Measurements from ENCODE around the gene FGFBP3. TPM values are rescaled to one million over a fixed set of nuclear protein-coding genes. Genes with fewer than 3 reads are reported as not detected.

FGFBP3 gene
- total and polyA plus RNA-seq, 2 of the 13 experiments (the other 11 are each of a cell fraction or from before 2014, with no cell fraction given), result 0.50 to 2.0 TPM

- ATAC-seq (peak; percentile 68), FAIRE-seq (peak; percentile 34), DNase-seq (ENCODE audit: low spot score) (peak; percentile 12)
- Histone ChIP-seq H2AFZ (ENCODE audit: low read length) (no peak overlapping the region), H3K36me3 (replicated peaks in 1 of 2; ENCODE audit: control insufficient read depth in 1 of 2, insufficient read depth in 2 of 2, low read length in 2 of 2) (peaks cover 8 to 63% of the 10 kb centered on the region in 2 experiments), H3K27ac (ENCODE audit: extremely low read length, insufficient read depth, low read length) (no peak overlapping the region), H3K4me1 (ENCODE audit: insufficient read depth, low read length) (no peaks in the 10 kb centered on the region), H3K9ac (ENCODE audit: insufficient read depth, low read depth, low read length) (no peak overlapping the region), H3K27me3 (ENCODE audit: control insufficient read depth in 1 of 2, insufficient read depth in 2 of 2, low read length in 2 of 2) (no peaks in the 10 kb centered on the region), H3K79me2 (ENCODE audit: insufficient read depth, low read length) (no peaks in the 10 kb centered on the region), H3K4me2 (ENCODE audit: low read depth, low read length) (no peak overlapping the region), H4K20me1 (ENCODE audit: insufficient read depth, low read length) (no peaks in the 10 kb centered on the region), H3K9me3 (ENCODE audit: low read length) (no peaks in the 10 kb centered on the region), H3K4me3 (replicated peaks in 1 of 3; ENCODE audit: insufficient read depth in 1 of 3, low read depth in 2 of 3, low read length in 3 of 3) (no peak overlapping the region)
- in situ Hi-C loops (cut with HindIII; ENCODE audit: extremely low pct_ligation_motif_present, low pct_unique_long_range_greater_than_20kb) (loop anchor here (25.0 kb wide), 1 partner anchor 581 kb away; no protein-coding TSS in a partner anchor), intact Hi-C loops (cut with micrococcal nuclease; ENCODE audit: unreplicated experiment) (loop anchor here (1.0 to 2.0 kb wide), 2 partner anchors 53 to 98 kb away; partner anchors contain the start of gene FGFBP3)
- ChIA-PET CTCF (ENCODE audit: low intra/inter-chr PET ratio, low total read pairs) (interaction anchor here (1.6 to 2.7 kb wide), 2 partner anchors 53 to 56 kb away, joined by 6 to 19 read pairs; partner anchors contain the start of gene FGFBP3), POLR2A (no interaction called here)
- TF ChIP-seq SMC3 (IDR thresholded peaks at IDR 0.05; ENCODE audit: low read length), result peak; percentile 54; the same call in 1 of the 2 replicates
- TF ChIP-seq ATF4 (CRISPR knock-in tag; IDR thresholded peaks at IDR 0.05), result no peak
- TF ChIP-seq CC2D1A (CRISPR knock-in tag; IDR thresholded peaks at IDR 0.05), result no peak
- no peak for TF ChIP-seq ZNF333 (CRISPR knock-in tag; IDR thresholded peaks at IDR 0.05; ENCODE audit: borderline replicate concordance)
- no peak for TF ChIP-seq SP5 (CRISPR knock-in tag; IDR thresholded peaks at IDR 0.05; ENCODE audit: borderline replicate concordance, low read depth)
- no peak for TF ChIP-seq SP4 (CRISPR knock-in tag; IDR thresholded peaks at IDR 0.05)
- TF ChIP-seq ZNF30 (CRISPR knock-in tag; IDR thresholded peaks at IDR 0.05), result no peak
- TF ChIP-seq ZNF33A (CRISPR knock-in tag; IDR thresholded peaks at IDR 0.05; ENCODE audit: borderline replicate concordance), result no peak
- no peak for TF ChIP-seq RARG (CRISPR knock-in tag; IDR thresholded peaks at IDR 0.05; ENCODE audit: low read depth)
- TF ChIP-seq AHR (CRISPR knock-in tag; IDR thresholded peaks at IDR 0.05), result no peak
- TF ChIP-seq CTCF (CRISPR knock-in tag; IDR thresholded peaks at IDR 0.05), result peak; percentile 51
- TF ChIP-seq HCFC1 (IDR thresholded peaks at IDR 0.05; ENCODE audit: low read depth, low read length), result no peak
- peak; percentile 49 for TF ChIP-seq STAG1 (CRISPR knock-in tag; IDR thresholded peaks at IDR 0.05)
- no peak for TF ChIP-seq GATAD1 (CRISPR knock-in tag; IDR thresholded peaks at IDR 0.05)
- TF ChIP-seq JDP2 (CRISPR knock-in tag; IDR thresholded peaks at IDR 0.05; ENCODE audit: borderline replicate concordance), result no peak
- peak; percentile 39 for TF ChIP-seq BCL6 (CRISPR knock-in tag; IDR thresholded peaks at IDR 0.05)
- no peak for TF ChIP-seq ZHX1 (CRISPR knock-in tag; IDR thresholded peaks at IDR 0.05; ENCODE audit: low read depth)
- no peak for TF ChIP-seq SRSF9 (IDR thresholded peaks at IDR 0.05; ENCODE audit: borderline replicate concordance, insufficient read depth, low read depth, low read length, poor library complexity, severe bottlenecking)
- TF ChIP-seq WIZ (CRISPR knock-in tag; IDR thresholded peaks at IDR 0.05), result no peak
- 89% methylated on average over 6 of the region's 6 CpGs for WGBS (ENCODE audit: low lambda C conversion rate)
- BruUV-seq (replicated peaks), result no TSS peak
Observed at GRCh38 chr10:91856637-91857036, 52.6 kb downstream of the FGFBP3 start.

Data from HepG2 (cell line).